HG03045 (cell line): Measurements from ENCODE around the gene KRTAP5-8.
"Not testable (repeated sequence)": the region's sequence is repeated elsewhere in the genome, so short reads cannot be mapped to it uniquely, and the experiment has no call there.

Source experiments
- ATAC-seq: cut with Tn5 transposase; IDR thresholded peaks from one replicate; pipeline ENCODE4 v1.9.1; 2021; ENCODE audit warnings: mild to moderate bottlenecking, moderate library complexity; ENCODE audit not compliant: unreplicated experiment

KRTAP5-8 gene

DNA sequence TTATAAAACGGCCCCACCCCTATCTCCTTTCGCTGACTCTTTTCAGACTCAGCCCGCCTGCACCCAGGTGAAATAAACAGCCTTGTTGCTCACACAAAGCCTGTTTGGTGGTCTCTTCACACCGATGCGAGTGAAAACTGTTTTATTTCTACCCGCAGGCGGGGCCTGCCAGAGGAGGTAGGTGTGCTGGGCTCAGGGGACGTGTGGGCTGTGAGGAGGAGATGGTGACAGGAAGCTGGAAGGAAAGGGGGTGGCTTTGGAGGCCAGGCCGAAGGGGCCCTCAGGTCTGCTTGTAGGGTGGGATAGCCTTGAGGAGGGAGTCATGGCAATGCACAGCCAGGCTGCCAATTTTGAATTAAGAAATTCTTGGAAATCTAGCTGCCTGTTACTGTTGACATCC is 32.0 kb upstream of the KRTAP5-8 start:
- no peak for ATAC-seq

DNA sequence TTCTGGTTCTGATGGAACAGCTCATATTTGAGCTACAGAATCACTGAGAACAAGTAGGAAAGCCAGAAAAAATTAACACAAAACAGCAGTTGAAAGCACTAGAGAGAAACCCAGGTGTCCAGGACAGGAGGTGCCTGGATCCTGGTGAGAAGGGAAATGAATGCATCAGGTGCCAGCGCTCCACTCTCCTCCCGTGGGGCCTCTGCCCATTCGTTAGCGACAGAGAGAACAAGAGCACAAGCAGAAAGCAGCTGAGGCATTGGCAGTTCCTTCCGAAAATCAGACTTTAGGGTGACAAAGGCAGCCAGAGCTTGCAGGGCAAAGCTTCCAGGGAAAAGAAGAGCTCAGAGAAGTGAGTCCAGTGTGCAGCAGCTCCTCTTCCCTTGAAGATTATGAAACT is 30.7 kb upstream of the KRTAP5-8 start:
- no peak for ATAC-seq

DNA sequence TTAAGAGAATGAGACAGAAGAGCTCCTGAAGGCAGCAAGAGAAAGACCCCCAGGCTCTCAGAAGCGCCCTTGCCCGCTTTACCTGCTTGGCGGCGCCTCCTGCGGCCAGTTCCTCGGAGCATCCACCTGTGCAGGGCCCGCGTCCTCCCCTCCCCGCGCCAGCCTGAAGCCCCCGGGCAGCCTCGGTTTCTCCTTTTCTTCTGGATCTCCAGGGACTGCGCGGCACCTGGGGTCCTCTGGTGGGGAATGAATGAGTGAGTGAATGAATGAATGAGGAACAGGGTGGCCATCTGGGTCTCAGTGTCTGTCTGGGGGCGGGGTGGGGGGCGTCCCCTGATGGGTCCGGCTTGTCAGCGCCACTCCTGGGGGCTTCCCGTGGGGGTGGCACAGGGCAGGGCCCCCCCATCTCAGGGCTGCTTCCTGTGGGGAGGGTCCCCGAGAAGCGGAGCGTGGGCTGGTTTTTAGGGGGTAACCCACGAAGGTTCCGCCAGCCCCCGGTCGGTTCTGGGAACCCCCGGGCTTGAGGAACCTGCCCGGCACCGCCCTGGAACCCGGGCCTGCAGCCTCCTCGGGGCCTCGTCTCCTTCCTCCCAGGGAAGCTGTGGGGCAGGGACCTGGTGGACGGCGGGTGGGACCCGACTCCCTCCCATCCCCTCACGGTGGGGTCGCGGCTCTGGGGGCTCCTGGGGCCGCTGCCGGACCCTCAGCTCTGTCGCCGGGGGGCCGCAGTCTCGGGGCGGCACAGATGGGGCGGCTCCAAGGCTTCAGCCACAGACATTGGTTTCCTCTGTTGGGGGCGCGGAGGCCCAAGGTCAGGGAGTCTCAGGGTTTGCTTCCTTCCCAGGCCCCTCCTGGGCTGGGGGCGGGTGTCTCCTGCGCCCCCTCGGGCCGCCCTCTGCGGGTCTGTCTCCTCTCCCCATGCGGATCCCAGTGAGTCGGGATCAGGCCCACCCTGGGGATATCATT is 19.0 kb upstream of the KRTAP5-8 start:
- no peak for ATAC-seq

DNA sequence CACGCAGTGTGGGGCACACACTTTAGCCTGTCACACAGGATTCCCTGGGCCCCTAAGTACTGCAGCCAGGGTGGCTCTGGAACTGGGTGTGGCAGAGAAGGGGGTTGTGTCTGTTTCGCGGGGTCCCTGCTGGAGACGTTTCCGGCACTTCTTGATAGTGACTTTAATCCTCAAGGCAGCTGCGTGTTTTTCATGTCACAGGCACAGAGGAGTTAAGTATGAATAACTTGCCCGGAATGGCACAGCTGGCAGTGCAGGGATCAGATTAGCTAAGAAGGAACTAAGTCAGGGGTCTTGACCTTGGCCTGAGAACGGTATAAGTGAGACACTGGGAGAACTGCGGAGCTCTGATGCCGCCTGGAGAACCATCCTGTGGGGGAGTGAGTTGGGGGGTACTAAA is 18.3 kb upstream of the KRTAP5-8 start:
- no peak for ATAC-seq

DNA sequence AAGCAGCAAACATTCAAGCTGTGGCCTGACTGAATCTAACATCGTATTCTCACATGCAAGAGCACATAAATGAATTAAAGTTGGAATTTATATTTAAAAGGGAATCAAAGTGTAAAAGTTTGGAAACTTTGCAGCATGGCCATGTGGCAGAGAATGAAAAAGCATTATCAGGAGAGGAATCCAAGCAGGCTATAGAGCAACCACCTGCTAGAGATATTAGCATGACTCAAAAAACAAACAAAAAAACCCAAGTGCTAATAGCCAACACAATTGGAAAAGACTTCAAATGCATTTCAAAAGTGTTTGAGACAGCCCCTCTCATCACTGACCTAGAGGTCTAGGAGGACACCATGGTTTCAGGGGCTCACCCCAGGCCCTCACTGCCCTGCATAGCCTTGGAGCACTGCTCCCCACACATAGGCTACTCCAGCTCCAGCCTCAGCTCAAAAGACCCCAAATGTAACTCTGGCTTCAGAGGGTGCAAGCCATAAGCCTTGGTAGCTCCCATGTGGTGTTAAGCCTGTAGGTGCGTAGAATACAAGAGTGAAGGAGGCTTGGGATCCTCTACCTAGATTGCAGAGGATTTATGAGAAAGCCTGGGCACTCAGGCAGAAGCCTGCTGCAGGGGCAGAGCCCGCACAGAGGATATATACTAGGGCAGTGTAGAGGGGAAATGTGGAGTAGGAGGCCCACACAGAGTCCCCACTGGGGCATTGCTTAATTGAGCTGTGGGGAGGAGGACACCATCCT is 12.5 kb upstream of the KRTAP5-8 start:
- ATAC-seq: no peak

DNA sequence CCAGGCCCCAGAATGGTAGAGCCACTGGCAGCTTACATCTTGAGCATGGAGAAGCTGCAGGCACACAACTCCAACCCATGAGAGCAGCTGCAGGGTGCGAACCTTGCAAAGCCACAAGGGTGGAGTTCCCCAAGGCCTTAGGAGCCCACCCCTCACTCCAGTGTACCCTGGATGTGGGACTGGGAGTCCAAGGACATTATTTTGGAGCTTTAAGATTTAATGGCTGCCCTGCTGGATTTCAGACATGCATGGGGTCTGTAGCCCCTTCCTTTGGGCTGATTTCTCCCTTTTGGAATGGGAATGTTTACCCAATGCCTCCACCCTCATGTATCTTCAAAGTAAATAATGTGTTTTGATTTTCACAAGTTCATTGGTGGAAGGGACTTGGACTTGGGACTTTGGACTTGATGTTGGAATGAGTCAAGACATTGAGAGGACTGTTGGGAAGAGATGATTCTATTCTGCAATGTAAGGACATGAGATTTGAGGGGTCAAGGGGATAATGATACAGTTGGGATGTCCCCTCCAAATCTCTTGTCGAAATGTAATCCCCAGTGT is 11.8 kb upstream of the KRTAP5-8 start:
- ATAC-seq: no peak

DNA sequence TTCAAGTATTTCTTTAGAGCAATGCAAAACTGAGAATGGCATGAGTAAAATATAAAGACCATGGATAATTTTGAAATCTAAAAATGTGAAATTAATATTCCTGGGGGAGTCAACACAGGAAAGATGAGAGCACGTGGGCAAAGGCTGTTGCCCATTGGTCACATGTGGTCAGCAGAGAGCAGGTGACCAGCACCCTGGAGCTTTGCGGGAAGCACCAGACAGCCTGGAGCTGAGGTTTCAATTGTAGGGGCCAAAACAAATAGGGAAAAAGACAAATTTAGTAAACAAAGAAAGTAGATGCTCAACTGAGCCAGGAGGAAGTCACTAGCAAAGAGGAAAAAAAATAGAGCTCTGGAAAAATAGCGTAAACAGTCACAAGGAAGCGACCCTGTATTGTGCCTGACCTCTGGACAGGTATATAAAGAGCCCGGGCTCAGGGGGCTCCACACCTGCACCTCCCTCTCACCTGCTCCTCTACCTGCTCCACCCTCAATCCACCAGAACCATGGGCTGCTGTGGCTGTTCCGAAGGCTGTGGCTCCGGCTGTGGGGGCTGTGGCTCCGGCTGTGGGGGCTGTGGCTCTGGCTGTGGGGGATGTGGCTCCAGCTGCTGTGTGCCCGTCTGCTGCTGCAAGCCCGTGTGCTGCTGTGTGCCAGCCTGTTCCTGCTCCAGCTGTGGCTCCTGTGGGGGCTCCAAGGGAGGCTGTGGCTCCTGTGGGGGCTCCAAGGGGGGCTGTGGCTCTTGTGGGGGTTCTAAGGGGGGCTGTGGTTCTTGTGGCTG is 10.8 kb upstream of the KRTAP5-8 start, which contains the start of gene KRTAP5-7:
TSS of gene KRTAP5-7 (plus strand) at position 472 of the 780 bp plus-strand sequence. CDS start at position 506, 34 bp downstream.
- not testable (repeated sequence) for ATAC-seq

DNA sequence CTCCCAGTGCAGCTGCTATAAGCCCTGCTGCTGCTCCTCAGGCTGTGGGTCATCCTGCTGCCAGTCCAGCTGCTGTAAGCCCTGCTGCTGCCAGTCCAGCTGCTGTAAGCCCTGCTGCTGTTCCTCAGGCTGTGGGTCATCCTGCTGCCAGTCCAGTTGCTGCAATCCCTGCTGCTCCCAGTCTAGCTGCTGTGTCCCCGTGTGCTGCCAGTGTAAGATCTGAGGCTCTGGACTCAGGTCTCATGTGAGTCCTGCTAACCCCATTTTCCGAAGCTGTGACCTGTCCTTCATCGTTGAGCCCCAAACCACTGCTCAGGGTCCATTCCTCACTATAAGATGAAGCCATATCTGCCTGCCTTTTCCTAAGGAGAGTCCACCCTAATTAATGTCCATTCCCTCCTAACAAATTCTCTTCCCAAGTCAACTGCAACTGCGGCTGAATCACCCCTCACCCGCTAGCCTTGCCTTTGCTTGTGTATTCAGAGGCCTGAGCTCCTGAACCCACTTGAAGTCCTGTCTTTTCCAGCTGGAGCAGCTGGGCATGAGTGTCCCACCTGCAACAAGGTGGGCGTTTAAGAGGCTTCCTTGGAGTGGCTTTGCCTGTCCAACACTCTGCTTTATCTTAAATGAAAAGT is 10.1 kb upstream of the KRTAP5-8 start:
- no peak for ATAC-seq

DNA sequence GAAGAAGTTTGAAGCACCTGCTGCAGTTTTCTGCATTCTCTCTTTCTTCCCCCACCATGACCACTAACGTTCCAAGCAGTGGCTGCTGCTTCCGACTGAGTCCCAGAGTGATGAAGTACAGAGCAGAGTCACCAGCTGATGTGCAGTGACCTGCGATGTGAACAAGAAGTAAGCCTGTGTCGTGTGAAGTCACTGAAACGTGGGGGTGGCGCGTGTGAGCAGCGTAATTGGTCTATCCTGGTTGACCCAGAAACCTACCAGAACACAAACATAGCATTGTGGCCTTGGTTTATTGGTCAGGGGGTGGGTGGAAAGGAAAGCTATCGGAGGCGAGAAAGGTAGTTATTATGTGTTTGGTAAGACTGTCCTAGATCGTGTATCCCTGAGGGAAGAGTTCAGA is 7.2 kb upstream of the KRTAP5-8 start:
- ATAC-seq: no peak

DNA sequence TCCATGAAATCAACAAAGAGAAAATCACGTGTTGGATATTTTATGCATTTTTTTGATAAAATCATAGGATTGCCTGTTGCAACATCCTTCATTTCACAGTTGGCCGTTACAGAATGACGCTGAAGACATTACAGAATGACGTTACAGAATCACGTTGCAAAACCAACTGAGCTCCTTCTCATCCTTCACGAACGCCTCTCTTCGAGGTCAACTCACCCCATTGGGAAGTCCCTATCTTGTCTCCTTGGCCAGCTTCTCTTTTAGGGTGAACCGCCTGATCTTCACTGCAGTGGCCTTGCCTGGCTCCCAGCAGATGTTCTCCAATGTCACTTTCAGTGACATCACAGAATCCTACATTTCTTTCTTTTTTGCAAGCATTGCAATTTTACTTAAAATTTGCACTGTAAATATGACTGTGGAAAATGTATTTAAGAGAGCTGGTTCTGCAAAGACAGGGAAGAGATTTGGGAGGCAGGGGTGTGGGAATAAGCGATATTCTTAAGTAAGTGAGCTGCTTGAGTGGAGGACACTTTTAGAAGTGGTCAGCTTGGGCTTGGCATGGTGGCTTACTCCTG is 5.7 kb upstream of the KRTAP5-8 start:
- no peak for ATAC-seq

DNA sequence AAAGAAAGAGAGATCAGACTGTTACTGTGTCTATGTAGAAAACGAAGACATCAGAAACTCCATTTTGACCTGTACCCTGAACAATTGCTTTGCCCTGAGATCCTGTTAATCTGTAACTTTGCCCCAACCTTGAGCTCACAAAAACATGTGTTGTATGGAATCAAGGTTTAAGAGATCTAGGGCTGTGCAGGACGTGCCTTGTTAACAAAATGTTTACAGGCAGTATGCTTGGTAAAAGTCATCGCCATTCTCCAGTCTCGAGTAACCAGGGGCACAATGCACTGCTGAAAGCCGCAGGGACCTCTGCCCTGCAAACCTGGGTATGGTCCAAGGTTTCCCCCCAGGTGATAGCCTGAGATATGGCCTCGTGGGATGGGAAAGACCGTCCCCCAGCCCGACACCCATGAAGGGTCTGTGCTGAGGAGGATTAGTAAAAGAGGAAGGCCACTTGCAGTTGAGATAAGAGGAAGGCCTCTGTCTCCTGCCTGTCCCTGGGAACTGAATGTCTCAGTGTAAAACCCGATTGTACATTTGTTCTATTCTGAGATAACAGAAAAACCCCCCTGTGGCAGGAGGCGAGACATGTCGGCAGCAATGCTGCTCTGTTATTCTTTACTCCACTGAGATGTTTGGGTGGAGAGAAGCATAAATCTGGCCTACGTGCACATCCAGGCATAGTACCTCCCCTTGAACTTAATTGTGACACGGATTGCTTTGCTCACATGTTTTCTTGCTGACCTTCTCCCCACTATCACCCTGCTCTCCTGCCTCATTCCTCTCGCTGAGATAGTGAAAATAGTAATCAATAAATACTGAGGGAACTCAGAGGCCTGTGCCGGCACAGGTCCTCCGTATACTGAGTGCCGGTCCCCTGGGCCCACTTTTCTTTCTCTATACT is 2.9 kb upstream of the KRTAP5-8 start:
- not testable (repeated sequence) for ATAC-seq

DNA sequence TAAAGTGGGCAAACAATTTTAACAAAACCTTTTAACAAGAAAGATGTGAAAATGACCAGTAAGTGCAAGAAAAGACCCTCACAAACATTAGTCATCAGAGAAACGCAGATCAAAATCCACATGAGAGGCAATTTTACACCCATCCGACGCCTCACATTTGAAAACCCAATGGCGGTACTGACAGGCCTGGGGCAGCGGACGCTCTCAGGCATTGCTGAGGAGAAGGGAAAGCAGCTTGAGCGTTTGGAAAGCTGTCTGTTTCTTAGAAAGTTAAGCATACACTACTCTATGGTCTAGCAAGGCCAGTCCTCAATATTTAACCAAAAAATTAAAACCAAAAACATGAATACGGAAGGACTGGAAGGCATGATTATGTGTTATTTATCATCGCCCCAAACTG is 2.0 kb upstream of the KRTAP5-8 start:
- no peak for ATAC-seq

DNA sequence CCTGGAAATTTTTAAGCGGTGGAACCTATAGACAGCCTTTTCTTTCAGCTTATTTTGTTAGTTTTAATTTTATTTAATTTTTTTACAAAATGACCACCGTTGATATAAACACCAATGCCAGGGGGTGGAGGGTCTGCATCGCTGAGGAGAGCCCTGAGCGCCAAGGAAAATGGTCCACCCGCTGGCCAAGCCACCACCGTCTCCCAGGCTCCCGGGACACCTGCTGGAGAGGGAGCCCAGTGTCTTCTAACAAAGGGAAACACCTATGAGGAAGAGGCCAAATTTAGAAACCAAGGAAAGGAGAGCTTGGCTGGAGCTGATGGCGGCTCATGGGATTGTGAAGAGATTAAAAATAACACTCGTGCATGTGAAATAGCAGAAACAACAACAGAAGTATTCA is 288 bp upstream of the KRTAP5-8 start:
- ATAC-seq: no peak

DNA sequence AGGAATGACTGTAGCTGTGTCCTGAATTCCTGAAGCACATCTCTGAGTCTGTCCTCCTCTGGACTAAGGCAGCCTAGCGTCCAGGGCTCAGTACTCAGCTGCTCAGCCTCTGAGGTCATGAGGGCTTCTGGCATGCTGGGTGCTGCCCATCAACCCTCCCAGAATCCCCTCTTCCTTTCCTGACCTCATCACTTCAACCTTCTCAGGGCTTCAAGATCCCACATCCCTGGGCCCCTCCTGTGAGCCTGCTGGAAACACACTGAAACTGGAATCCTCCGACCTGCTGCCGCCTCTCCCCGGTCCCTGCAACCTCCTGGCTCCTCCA is 803 bp downstream of the KRTAP5-8 start:
- no peak for ATAC-seq

DNA sequence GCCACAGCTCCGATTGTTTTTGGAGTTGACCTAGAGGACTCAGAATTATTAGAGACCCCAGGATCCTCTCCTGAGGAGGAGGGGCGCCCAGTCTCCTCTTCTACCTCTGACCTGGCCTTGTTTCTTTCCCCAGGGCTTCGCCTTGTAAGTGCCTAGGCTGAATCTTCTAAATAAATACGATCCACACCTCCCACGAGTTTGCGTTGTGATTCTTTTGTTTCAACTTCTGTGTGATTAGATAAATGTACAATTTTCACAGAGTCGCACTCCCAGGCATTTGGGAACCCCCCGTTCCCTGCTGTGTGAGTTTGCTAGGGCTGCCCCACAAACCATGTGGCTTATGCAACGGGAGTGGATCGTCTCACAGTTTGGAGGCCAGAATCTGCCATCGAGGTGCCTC is 1.2 kb downstream of the KRTAP5-8 start:
- no peak for ATAC-seq

DNA sequence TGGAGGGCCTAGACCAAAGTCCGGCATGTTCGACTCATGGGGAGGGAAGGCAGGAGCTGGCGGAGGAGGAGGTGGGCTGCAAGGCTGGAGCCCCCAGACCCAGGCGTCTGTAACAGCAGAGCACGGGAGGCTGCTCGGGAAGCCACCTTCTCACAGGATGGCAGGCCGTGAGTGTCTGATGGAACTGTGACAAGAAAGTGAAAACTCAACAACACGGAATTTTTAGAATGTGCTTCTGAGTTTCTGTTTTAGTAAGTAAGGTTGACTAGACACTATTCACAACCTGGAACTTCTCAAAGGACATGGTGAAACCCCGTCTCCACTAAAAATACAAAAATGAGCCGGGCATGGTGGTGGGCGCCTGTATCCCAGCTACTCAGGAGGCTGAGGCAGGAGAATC is 2.1 kb downstream of the KRTAP5-8 start:
- not testable (repeated sequence) for ATAC-seq

DNA sequence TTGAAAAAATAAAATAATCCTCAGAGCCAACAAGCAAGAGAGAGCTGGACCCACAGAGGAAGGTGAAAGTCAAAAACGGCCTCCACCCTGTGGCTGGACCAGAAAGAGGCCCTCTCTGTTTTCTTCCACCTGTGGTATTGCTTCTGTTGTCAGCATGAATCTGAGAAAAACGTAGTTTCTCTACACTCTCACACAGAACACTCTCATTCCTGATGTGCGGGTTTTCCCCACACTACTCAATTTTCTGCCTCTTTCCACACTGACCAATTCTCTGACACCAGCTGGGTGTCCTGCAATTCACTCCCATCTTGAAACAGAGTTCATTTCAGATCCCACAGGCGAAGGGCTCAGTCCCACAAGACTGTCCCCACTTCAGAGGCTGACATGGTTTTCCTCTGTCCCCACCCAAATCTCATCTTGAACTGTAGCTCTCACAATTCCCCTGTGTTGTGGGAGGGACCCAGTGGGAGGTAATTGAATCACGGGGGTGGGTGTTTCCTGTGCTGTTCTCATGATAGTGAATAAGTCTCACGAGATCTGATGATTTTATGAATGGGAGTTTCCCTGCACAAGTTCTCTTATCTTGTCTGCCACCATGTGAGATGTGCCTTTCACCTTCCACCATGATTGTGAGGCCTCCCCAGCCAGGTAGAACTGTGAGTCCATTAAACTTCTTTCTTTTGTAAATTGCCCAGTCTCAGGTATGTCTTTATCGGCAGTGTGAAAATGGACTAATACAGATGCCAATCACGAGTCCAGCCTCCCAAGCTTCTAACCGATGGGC is 2.9 kb downstream of the KRTAP5-8 start:
- not testable (repeated sequence) for ATAC-seq

DNA sequence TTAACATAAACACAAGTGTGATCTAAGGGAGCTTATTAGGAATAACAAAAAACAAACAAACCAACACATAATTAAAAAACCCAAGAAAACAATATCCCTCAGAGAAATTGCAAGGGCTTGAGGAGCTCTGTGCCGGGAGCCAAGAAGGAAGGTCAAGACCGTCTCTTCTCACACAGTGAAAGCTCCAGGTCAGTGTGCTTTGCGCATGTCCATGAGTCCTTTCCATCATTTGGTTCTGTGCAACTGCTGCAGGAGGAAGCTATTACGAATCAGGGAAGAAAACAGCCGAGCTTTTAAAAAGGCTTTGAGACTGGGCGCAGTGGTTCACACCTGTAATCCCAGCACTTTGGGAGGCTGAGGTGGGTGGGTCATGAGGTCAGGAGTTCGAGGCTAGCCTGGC is 4.6 kb downstream of the KRTAP5-8 start:
- ATAC-seq: no peak
